GM12878 (cell line): Measurements from ENCODE around the gene ADAM10. TPM values are rescaled to one million over a fixed set of nuclear protein-coding genes. Genes with fewer than 3 reads are reported as not detected.

Experiments used
- ATAC-seq: fragments of 200-7000 bp; cut with Tn5 transposase; 3 replicates; pipeline ENCODE4 v1.9.1; 2020; ENCODE audit warnings: mild to moderate bottlenecking, moderate library complexity
- BruUV-seq: library from RNA; stranded (reverse); fragments of 400-500 nt; replicated peaks from 2 replicates; lab custom pipeline; 2021; lab: Mats Ljungman, UMichigan
- CTCF ChIA-PET: fragments of 300-600 bp; sonication (Branson Sonifier 250); formaldehyde crosslinking; extraction: SDS; loops from one replicate; lab custom pipeline; 2021; ENCODE audit warnings: inconsistent platforms; lab: Yijun Ruan, JAX
- POLR2A ChIA-PET: fragments of 350-600 bp; formaldehyde crosslinking; extraction: SDS; loops from one replicate; lab custom pipeline; 2021; ENCODE audit warnings: inconsistent platforms; lab: Charles Lee
- RAD21 ChIA-PET: fragments of 300-600 bp; sonication (Branson Sonifier 250); formaldehyde crosslinking; loops from one replicate; lab custom pipeline; 2023; ENCODE audit warnings: antibody characterized with exemption; ENCODE audit not compliant: unreplicated experiment; lab: Charles Lee
- SMC1A ChIA-PET: fragments of 300-600 bp; sonication (Branson Sonifier 250); formaldehyde crosslinking; loops from one replicate; lab custom pipeline; 2023; ENCODE audit not compliant: unreplicated experiment, uncharacterized antibody; lab: Charles Lee
- DNase-seq: peaks from one replicate; pipeline ENCODE4 v3.0.0-alpha.2; 2011; ENCODE audit warnings: low read depth, low spot score
- FAIRE-seq: peaks from 3 replicates; lab custom pipeline; 2011; peaks lifted over from hg19 to GRCh38; lab: Jason Lieb, UNC
- H2AFZ ChIP-seq: 2 replicates; pipeline ENCODE4 v1.6.0; 2011; ENCODE audit warnings: low read depth, low read length, control low read depth; ENCODE audit not compliant: control insufficient read depth
- H3K27ac ChIP-seq: 2 replicates; pipeline ENCODE4 v1.5.1; 2011; ENCODE audit warnings: control low read depth; ENCODE audit not compliant: control insufficient read depth, insufficient read depth
- H3K27me3 ChIP-seq, 2 experiments: replicated peaks in 1 of 2; 2 replicates each; pipeline versions ENCODE4 v1.6.0 to v1.6.1; 2011; ENCODE audit warnings: low read length in 1 of 2; ENCODE audit not compliant: control insufficient read depth in 2 of 2, insufficient read depth in 2 of 2
- H3K36me3 ChIP-seq, 2 experiments: 2 replicates each; pipeline ENCODE4 v1.5.1; 2011; ENCODE audit warnings: low read length in 1 of 2; ENCODE audit not compliant: control insufficient read depth in 2 of 2, insufficient read depth in 2 of 2
- H3K4me1 ChIP-seq: 2 replicates; pipeline ENCODE4 v1.6.1; 2011; ENCODE audit warnings: mild to moderate bottlenecking, low read length, moderate library complexity, mixed read lengths; ENCODE audit not compliant: control insufficient read depth, insufficient read depth
- H3K4me2 ChIP-seq: 2 replicates; pipeline ENCODE4 v1.6.0; 2011; ENCODE audit warnings: control low read depth; ENCODE audit not compliant: control insufficient read depth, insufficient read depth
- H3K4me3 ChIP-seq: fragments of 200-600 bp; sonication (generic); 2 replicates; pipeline ENCODE4 v1.5.1; 2016
- H3K79me2 ChIP-seq: 2 replicates; pipeline ENCODE4 v1.6.0; 2011; ENCODE audit warnings: low read length; ENCODE audit not compliant: control insufficient read depth, insufficient read depth
- H3K9ac ChIP-seq: 2 replicates; pipeline ENCODE4 v1.8.0; 2011; ENCODE audit warnings: low read length, control low read depth, mixed read lengths; ENCODE audit not compliant: control insufficient read depth, insufficient read depth
- H3K9me3 ChIP-seq: replicated peaks from 3 replicates; pipeline ENCODE4 v1.5.1; 2011; ENCODE audit warnings: mild to moderate bottlenecking, low read length; ENCODE audit not compliant: control insufficient read depth, insufficient read depth
- H4K20me1 ChIP-seq: 2 replicates; pipeline ENCODE4 v1.6.0; 2011; ENCODE audit not compliant: control insufficient read depth, insufficient read depth
- ATF7 ChIP-seq: fragments of 450-650 bp; IDR thresholded peaks from 2 replicates; pipeline ENCODE4 v1.6.1; 2016; ENCODE audit warnings: low read depth, mild to moderate bottlenecking
- BACH1 ChIP-seq: fragments of 450-650 bp; IDR thresholded peaks from 2 replicates; pipeline ENCODE4 v1.6.1; 2017; ENCODE audit warnings: mild to moderate bottlenecking, borderline replicate concordance
- BHLHE40 ChIP-seq, 2 experiments: fragments of 450-650 bp in 1 of 2; IDR thresholded peaks; 2 replicates each; pipeline ENCODE4 v1.6.1; 2011 to 2017; ENCODE audit warnings: low read depth in 2 of 2, borderline replicate concordance in 1 of 2, improper control_type of control experiment in 1 of 2, low read length in 1 of 2, mild to moderate bottlenecking in 1 of 2
- EED ChIP-seq: sonication (generic); IDR thresholded peaks from 2 replicates; pipeline ENCODE4 v1.6.1; 2016; ENCODE audit warnings: antibody characterized with exemption, low read depth
- EGR1 ChIP-seq, 2 experiments: IDR thresholded peaks; 1 replicate in 1 of 2; 2 replicates in 1 of 2; pipeline ENCODE4 v1.6.1; 2011 to 2012; ENCODE audit warnings: low read depth in 2 of 2, low read length in 2 of 2, borderline replicate concordance in 1 of 2, mild to moderate bottlenecking in 1 of 2, moderate library complexity in 1 of 2
- GATAD2B ChIP-seq: fragments of 450-650 bp; conservative IDR thresholded peaks from 2 replicates; pipeline ENCODE4 v1.6.1; 2017; ENCODE audit warnings: low read depth, mild to moderate bottlenecking, moderate library complexity
- HCFC1 ChIP-seq: fragments of 150-350 bp; IDR thresholded peaks from 2 replicates; pipeline ENCODE4 v1.6.1; 2014; ENCODE audit warnings: low read length
- JUNB ChIP-seq: IDR thresholded peaks from 2 replicates; pipeline ENCODE4 v1.6.1; 2016; ENCODE audit warnings: antibody characterized with exemption, mild to moderate bottlenecking
- LARP7 ChIP-seq: fragments of 450-650 bp; IDR thresholded peaks from 2 replicates; pipeline ENCODE4 v1.6.1; 2017; ENCODE audit warnings: mild to moderate bottlenecking
- MEF2B ChIP-seq: fragments of 450-650 bp; IDR thresholded peaks from 2 replicates; pipeline ENCODE4 v1.6.1; 2018; ENCODE audit warnings: mild to moderate bottlenecking, moderate library complexity; ENCODE audit not compliant: partially characterized antibody, poor library complexity, severe bottlenecking
- MTA2 ChIP-seq: fragments of 450-650 bp; IDR thresholded peaks from 2 replicates; pipeline ENCODE4 v1.6.1; 2016; ENCODE audit warnings: low read depth, mild to moderate bottlenecking, moderate library complexity
- NR2C2 ChIP-seq: IDR thresholded peaks from 2 replicates; pipeline ENCODE4 v1.6.1; 2011; ENCODE audit warnings: borderline replicate concordance, low read depth; ENCODE audit not compliant: control insufficient read depth, insufficient read length
- RAD51 ChIP-seq: fragments of 450-650 bp; IDR thresholded peaks from 2 replicates; pipeline ENCODE4 v1.6.1; 2016; ENCODE audit warnings: moderate library complexity, mild to moderate bottlenecking, inconsistent platforms
- RELB ChIP-seq: fragments of 450-650 bp; IDR thresholded peaks from 2 replicates; pipeline ENCODE4 v1.6.1; 2017; ENCODE audit warnings: low read depth, mild to moderate bottlenecking, moderate library complexity
- SPI1 ChIP-seq: IDR thresholded peaks from 2 replicates; pipeline ENCODE4 v1.6.1; 2011; ENCODE audit warnings: low read depth, mild to moderate bottlenecking, low read length, moderate library complexity, borderline replicate concordance; ENCODE audit not compliant: insufficient read depth
- STAT3 ChIP-seq: IDR thresholded peaks from 2 replicates; pipeline ENCODE4 v1.6.1; 2011; ENCODE audit warnings: low read depth, low read length, improper control_type of control experiment
- SUPT20H ChIP-seq: IDR thresholded peaks from 2 replicates; pipeline ENCODE4 v1.6.1; 2011; ENCODE audit warnings: low read depth, mild to moderate bottlenecking, low read length, moderate library complexity, borderline replicate concordance; ENCODE audit not compliant: control insufficient read depth
- TBL1XR1 ChIP-seq: IDR thresholded peaks from 2 replicates; pipeline ENCODE4 v1.6.1; 2012; ENCODE audit warnings: low read depth, low read length, improper control_type of control experiment
- TCF12 ChIP-seq: IDR thresholded peaks from 2 replicates; pipeline ENCODE4 v1.6.1; 2011; ENCODE audit warnings: low read depth, mild to moderate bottlenecking, low read length
- YY1 ChIP-seq: IDR thresholded peaks from 2 replicates; pipeline ENCODE4 v1.6.1; 2011; ENCODE audit warnings: low read depth, mild to moderate bottlenecking, low read length
- WGBS: methylation state at CpG from one replicate; pipeline ENCODE4 v1.1.6; 2016; ENCODE audit warnings: low lambda C conversion rate; ENCODE audit not compliant: insufficient replicate concordance, insufficient coverage; ENCODE audit errors: missing lambda C conversion rate; 5-methylcytosine and 5-hydroxymethylcytosine counted together
- in situ Hi-C: fragments of 300-500 bp; cut with MboI; formaldehyde crosslinking; loops from 9 replicates; pipeline ENCODE4 v1.14.3; 2018; ENCODE audit warnings: mixed read lengths
- intact Hi-C: fragments of 100-400 bp; cut with micrococcal nuclease; formaldehyde crosslinking; loops from one replicate; pipeline ENCODE4 v1.14.2; 2022; ENCODE audit not compliant: unreplicated experiment
- polyA plus RNA-seq, 11 experiments: library from polyadenylated mRNA; depleted of rRNA in 4 of 11; unstranded in 6 of 11; stranded (reverse) in 5 of 11; fragments of >200 nt; fragmentation: Nextera tagmentation in 4 of 11; fragmentation: Illumina TruSeq in 1 of 11; extraction: Ambion mirVana in 4 of 11; extraction: Trizol in 1 of 11; gene quantifications; 1 replicate in 1 of 11; 2 replicates in 10 of 11; pipeline versions ENCODE4 v1.2.1 to v1.2.3, GENCODE V29; 2011 to 2016; ENCODE audit warnings: inconsistent platforms in 2 of 11, missing spikeins in 2 of 11, low read depth in 1 of 11
- total RNA-seq, 4 experiments: library from RNA; depleted of rRNA in 3 of 4; stranded (reverse); fragments of >200 nt in 3 of 4; fragmentation: Illumina TruSeq in 1 of 4; extraction: Trizol in 1 of 4; gene quantifications; 2 replicates each; pipeline versions ENCODE4 v1.2.1 to v1.2.3, GENCODE V29; 2013 to 2021

ADAM10 gene
- total and polyA plus RNA-seq, 10 of the 15 experiments (the other 5 are each of a cell fraction or from before 2014, with no cell fraction given), result 10.0 to 88.9 (median 51.7) TPM

- no peak for TF ChIP-seq EGR1 (IDR thresholded peaks at IDR 0.05; ENCODE audit: borderline replicate concordance in 1 of 2, low read depth in 2 of 2, low read length in 2 of 2)
- no peak for TF ChIP-seq JUNB
- TF ChIP-seq EED, result no peak
- no peak for TF ChIP-seq MEF2B
- TF ChIP-seq NR2C2, result no peak
- TF ChIP-seq LARP7, result no peak
- no peak for TF ChIP-seq HCFC1
- TF ChIP-seq SUPT20H, result no peak
- no peak for TF ChIP-seq TBL1XR1
These were observed 190.7 kb downstream of the ADAM10 start (continued) for GRCh38 chr15:58558777-58559176.

GRCh38 chr15:58556541-58556940 lies 193.0 kb downstream of the ADAM10 start:
- FAIRE-seq, result no peak
- in situ Hi-C loops (no loop called here), intact Hi-C loops (no loop called here)
- SMC1A ChIA-PET, result interaction anchor here (0.6 to 2.0 kb wide), 12 partner anchors 12 to 329 kb away, joined by 3 to 5 read pairs (median 3); no protein-coding TSS in a partner anchor
- peak overlapping the region; percentile 23; the same call in 1 of the 2 replicates for H3K4me2 ChIP-seq
- H4K20me1 ChIP-seq, result no peaks in the 10 kb centered on the region
- no peak for DNase-seq
- H2AFZ ChIP-seq, result no peak overlapping the region
- no peaks in the 10 kb centered on the region for H3K27me3 ChIP-seq
- POLR2A ChIA-PET, result interaction anchor here (1.1 kb wide), 1 partner anchor 9 kb away, joined by 3 read pairs; no protein-coding TSS in a partner anchor
- H3K4me3 ChIP-seq, result no peak overlapping the region
- RAD21 ChIA-PET, result interaction anchor here (0.6 to 1.4 kb wide), 3 partner anchors 27 to 287 kb away, joined by 3 to 4 read pairs (median 3); no protein-coding TSS in a partner anchor
- no peak overlapping the region for H3K27ac ChIP-seq
- no peaks in the 10 kb centered on the region for H3K79me2 ChIP-seq
- no peaks in the 10 kb centered on the region; the same call in 2 of the 3 replicates for H3K9me3 ChIP-seq
- peak; percentile 62 for ATAC-seq
- BruUV-seq, result no TSS peak
- H3K9ac ChIP-seq, result no peak overlapping the region
- H3K4me1 ChIP-seq, result peaks cover 11% of the 10 kb centered on the region
- 33% methylated on average over 3 of the region's 3 CpGs for WGBS
- CTCF ChIA-PET, result interaction anchor here (0.6 to 1.2 kb wide), 5 partner anchors 13 to 97 kb away, joined by 3 to 4 read pairs (median 3); no protein-coding TSS in a partner anchor
- peak in 1 of 2 experiments; percentile 8; a peak in 1 of 4 replicates for TF ChIP-seq BHLHE40 (IDR thresholded peaks at IDR 0.05; ENCODE audit: borderline replicate concordance in 1 of 2, low read depth in 2 of 2, low read length in 1 of 2)
- no peak for TF ChIP-seq SPI1
- TF ChIP-seq STAT3, result no peak
- no peak for TF ChIP-seq GATAD2B
- TF ChIP-seq TCF12, result no peak
- TF ChIP-seq RELB, result peak; percentile 19; the same call in 1 of the 2 replicates
- TF ChIP-seq MTA2, result 0 out of 2 replicates have a peak, but pooled peaks have one; percentile 50
- TF ChIP-seq MEF2B, result peak; percentile 67
- TF ChIP-seq YY1, result no peak
- peak; percentile 33; the same call in 1 of the 2 replicates for TF ChIP-seq ATF7
- TF ChIP-seq RAD51, result peak; percentile 84
- no peak for TF ChIP-seq BACH1
- TF ChIP-seq, all 136 proteins: peak for 6
- no peaks in the 10 kb centered on the region for H3K36me3 ChIP-seq
